ENCODE measurements around the gene PRKD2. TPM values are rescaled to one million over a fixed set of nuclear protein-coding genes. Genes with fewer than 3 reads are reported as not detected.

The PRKD2 gene
- total RNA-seq, 2 experiments from 2014 or later = 78.8 to 84.4 TPM

- H3K27me3 Mint-ChIP-seq = no peaks in the 10 kb centered on the region
Observed at GRCh38 chr19:46753420-46754155, 36.7 kb upstream of the PRKD2 start.

GRCh38 chr19:46748325-46749109, 31.6 kb upstream of the PRKD2 start:
- ChIA-PET POLR2A (no interaction called here), CTCF (interaction anchor here (0.9 to 2.5 kb wide), 12 partner anchors 10 to 219 kb away, joined by 3 to 11 read pairs (median 4); partner anchors contain the start of genes AP2S1 and SLC1A5)
- Mint-ChIP-seq H3K27me3 (no peaks in the 10 kb centered on the region), H3K36me3 (peaks cover 11% of the 10 kb centered on the region), H3K27ac (no peak overlapping the region), H3K4me1 (ENCODE audit: low read depth) (peaks cover 33% of the 10 kb centered on the region), H3K9me3 (no peaks in the 10 kb centered on the region), H3K4me3 (peak overlapping the region; percentile 43)
- intact Hi-C loops (cut with micrococcal nuclease) = loop anchor here (5.0 to 10.0 kb wide), 4 partner anchors 39 to 224 kb away; partner anchors contain the start of genes AP2S1 and SLC1A5
- DNase-seq = peak; percentile 84

More at GRCh38 chr19:46753420-46754155, 36.7 kb upstream of the PRKD2 start:
- intact Hi-C loops (cut with micrococcal nuclease) = no loop called here
- no peak overlapping the region for H3K27ac Mint-ChIP-seq
- H3K4me3 Mint-ChIP-seq = no peak overlapping the region
- H3K4me1 Mint-ChIP-seq (ENCODE audit: low read depth) = peaks cover under 1% of the 10 kb centered on the region
- peak; percentile 83 for DNase-seq
- POLR2A ChIA-PET = interaction anchor here (0.5 to 1.1 kb wide), 2 partner anchors 33 to 80 kb away, joined by 3 to 4 read pairs; no protein-coding TSS in a partner anchor
- CTCF ChIA-PET = interaction anchor here (0.6 to 3.5 kb wide), 40 partner anchors 9 to 316 kb away, joined by 3 to 32 read pairs (median 5); partner anchors contain the start of genes CALM3, FKRP and SLC1A5
- H3K9me3 Mint-ChIP-seq = no peaks in the 10 kb centered on the region
- peaks cover 10% of the 10 kb centered on the region for H3K36me3 Mint-ChIP-seq

DNA sequence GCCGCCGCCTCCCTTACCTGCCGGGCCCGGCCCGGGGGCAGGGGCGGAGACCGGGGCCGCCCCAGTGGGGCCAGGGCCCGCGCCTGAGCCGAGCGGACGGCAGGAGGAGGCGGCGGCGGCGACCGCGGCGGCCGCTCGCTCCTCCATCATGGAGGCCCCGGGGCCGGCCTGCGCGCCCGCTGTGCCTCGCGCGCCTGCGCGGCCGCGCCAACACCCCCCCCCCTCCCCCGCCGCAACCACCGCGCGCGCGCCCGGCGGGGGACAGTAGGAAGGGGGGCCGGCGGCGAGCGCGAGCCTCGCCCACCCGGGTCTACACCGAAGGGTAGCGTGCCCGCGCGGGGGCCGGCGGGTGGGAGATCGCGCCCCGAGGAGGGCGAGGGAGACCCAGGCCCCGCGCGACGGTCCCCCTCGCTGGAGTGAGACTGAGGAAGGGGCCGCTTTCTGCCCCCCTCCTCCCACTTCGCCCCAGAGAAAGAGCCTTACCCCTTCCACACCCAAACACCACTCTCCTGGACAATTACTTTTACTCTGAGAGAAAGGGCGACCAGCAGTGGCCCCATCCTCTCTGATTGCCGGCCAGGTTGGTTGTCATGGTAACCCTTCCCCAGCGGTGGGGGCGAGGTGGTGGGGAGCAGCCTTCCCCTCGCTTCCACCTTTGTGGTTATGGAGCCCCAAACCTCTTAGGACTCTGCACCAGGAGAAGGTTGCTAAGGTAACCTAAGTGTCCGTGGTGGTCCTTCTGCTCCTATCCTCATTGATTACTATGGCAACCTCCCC, 29.6 kb upstream of the PRKD2 start, which contains the start of gene STRN4:
Gene STRN4, minus strand, starts transcription at position 170 of the 777 bp plus-strand sequence. Its CDS starts 20 bp downstream, at position 150.
- intact Hi-C loops (cut with micrococcal nuclease) = loop anchor here (5.0 to 10.0 kb wide), 4 partner anchors 41 to 222 kb away; partner anchors contain the start of genes AP2S1 and SLC1A5
- H3K4me3 Mint-ChIP-seq = peak within 1 kb of the TSS; percentile 94
- no peaks in the 10 kb centered on the region for H3K9me3 Mint-ChIP-seq
- H3K36me3 Mint-ChIP-seq = peaks cover 11% of the 10 kb centered on the region
- no peaks in the 10 kb centered on the region for H3K27me3 Mint-ChIP-seq
- H3K4me1 Mint-ChIP-seq (ENCODE audit: low read depth) = peaks cover 49% of the 10 kb centered on the region
- DNase-seq = peak; percentile 66
- CTCF ChIA-PET = interaction anchor here (1.0 to 3.1 kb wide), 2 partner anchors 7 to 12 kb away, joined by 4 to 16 read pairs; no protein-coding TSS in a partner anchor
- peak within 1 kb of the TSS; percentile 83 for H3K27ac Mint-ChIP-seq
- POLR2A ChIA-PET = interaction anchor here (1.2 kb wide), 2 partner anchors 42 to 146 kb away, joined by 3 to 6 read pairs; partner anchors contain the start of genes CALM3 and SLC1A5

DNA sequence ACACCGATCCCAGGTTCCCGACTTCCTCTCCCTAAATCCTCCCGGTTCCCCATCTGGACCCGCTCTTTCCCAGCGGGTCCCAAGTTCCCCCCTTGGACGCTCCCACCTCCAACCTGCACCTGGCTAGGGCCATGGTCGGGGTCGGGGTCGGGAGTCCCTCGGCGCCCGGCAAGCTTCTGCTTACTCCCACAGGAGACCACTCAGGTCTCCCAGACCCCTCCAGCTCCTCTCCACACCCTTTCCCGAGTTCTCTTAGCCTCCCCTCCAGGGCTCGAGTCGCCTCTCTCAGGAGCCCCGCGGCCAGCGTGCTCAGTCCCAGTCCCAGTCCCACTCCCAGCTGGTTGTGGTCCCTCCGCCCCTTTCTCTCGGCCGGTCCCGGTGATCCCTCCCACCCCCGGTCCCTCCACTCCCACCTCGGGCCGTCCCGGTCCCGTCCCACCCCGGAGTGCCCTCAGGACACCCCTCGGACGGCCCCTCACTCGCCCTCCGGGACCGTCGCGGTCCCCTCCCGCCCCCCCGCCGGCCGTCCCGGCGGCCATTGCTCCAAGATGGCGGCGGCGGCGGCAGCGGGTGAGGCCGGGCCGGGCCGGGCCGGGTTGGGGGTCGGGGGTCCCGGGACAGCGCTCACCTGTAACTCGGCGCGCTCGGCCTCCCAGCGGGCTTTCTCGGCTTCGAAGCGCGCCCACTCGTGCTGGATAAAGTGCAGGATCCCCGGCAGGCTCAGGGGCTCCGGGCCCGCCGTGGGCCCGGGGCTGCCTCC, 28.8 kb upstream of the PRKD2 start, which contains the start of gene FKRP:
Gene FKRP, plus strand, starts transcription at position 537 of the 760 bp plus-strand sequence. CDS start 9,394 bp downstream, outside the sequence.
- CTCF ChIA-PET = interaction anchor here (0.7 to 3.1 kb wide), 5 partner anchors 8 to 95 kb away, joined by 3 to 16 read pairs (median 3); no protein-coding TSS in a partner anchor
- peaks cover 54% of the 10 kb centered on the region for H3K4me1 Mint-ChIP-seq (ENCODE audit: low read depth)
- peak within 1 kb of the TSS; percentile 94 for H3K4me3 Mint-ChIP-seq
- H3K27ac Mint-ChIP-seq = peak within 1 kb of the TSS; percentile 83
- POLR2A ChIA-PET = interaction anchor here (1.2 kb wide), 2 partner anchors 42 to 145 kb away, joined by 3 to 6 read pairs; partner anchors contain the start of genes CALM3 and SLC1A5
- no peaks in the 10 kb centered on the region for H3K27me3 Mint-ChIP-seq
- DNase-seq = peak; percentile 38
- peaks cover 11% of the 10 kb centered on the region for H3K36me3 Mint-ChIP-seq
- intact Hi-C loops (cut with micrococcal nuclease) = loop anchor here (5.0 to 10.0 kb wide), 4 partner anchors 42 to 221 kb away; partner anchors contain the start of genes AP2S1 and SLC1A5
- no peaks in the 10 kb centered on the region for H3K9me3 Mint-ChIP-seq

DNA sequence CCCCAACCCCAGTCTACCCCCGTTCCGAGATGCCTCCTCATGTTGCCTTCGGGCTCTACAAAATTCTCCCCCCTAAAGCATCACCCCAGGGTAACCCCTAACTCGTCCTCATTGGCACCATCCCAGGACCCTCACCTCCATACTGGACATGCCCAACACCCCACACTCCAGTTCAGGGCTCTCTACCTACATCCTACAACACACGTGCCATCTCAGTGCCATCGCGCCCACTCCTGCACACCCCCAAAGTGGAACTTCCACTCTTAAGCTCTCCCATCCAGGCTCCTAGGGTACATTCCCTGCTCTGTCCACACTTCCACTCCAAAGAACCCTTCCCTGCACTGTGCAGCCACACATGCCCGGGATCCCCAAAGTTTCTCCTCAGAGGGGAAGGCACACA, 28.1 kb upstream of the PRKD2 start:
- H3K36me3 Mint-ChIP-seq = peaks cover 9% of the 10 kb centered on the region
- no peak for DNase-seq
- ChIA-PET CTCF (interaction anchor here (0.7 to 3.1 kb wide), 5 partner anchors 9 to 96 kb away, joined by 3 to 16 read pairs (median 3); no protein-coding TSS in a partner anchor), POLR2A (interaction anchor here (1.2 kb wide), 2 partner anchors 43 to 144 kb away, joined by 3 to 6 read pairs; partner anchors contain the start of genes CALM3 and SLC1A5)
- H3K27me3 Mint-ChIP-seq = no peaks in the 10 kb centered on the region
- H3K4me1 Mint-ChIP-seq (ENCODE audit: low read depth) = peaks cover 60% of the 10 kb centered on the region
- peak overlapping the region; percentile 83 for H3K27ac Mint-ChIP-seq
- peak overlapping the region; percentile 94 for H3K4me3 Mint-ChIP-seq
- no peaks in the 10 kb centered on the region for H3K9me3 Mint-ChIP-seq
- intact Hi-C loops (cut with micrococcal nuclease) = loop anchor here (5.0 to 10.0 kb wide), 4 partner anchors 42 to 220 kb away; partner anchors contain the start of genes AP2S1 and SLC1A5

GRCh38 chr19:46744005-46744691, 27.2 kb upstream of the PRKD2 start:
- Mint-ChIP-seq H3K4me3 (peak overlapping the region; percentile 94), H3K4me1 (ENCODE audit: low read depth) (peaks cover 60% of the 10 kb centered on the region), H3K36me3 (peaks cover 8% of the 10 kb centered on the region), H3K9me3 (no peaks in the 10 kb centered on the region), H3K27ac (no peak overlapping the region), H3K27me3 (no peaks in the 10 kb centered on the region)
- intact Hi-C loops (cut with micrococcal nuclease) = loop anchor here (10.0 kb wide), 1 partner anchor 219 kb away; no protein-coding TSS in a partner anchor
- CTCF ChIA-PET = interaction anchor here (1.4 to 3.1 kb wide), 4 partner anchors 10 to 23 kb away, joined by 3 to 16 read pairs (median 8); no protein-coding TSS in a partner anchor
- no peak for DNase-seq
- POLR2A ChIA-PET = no interaction called here

GRCh38 chr19:46742926-46743480, 26.1 kb upstream of the PRKD2 start:
- H3K4me1 Mint-ChIP-seq (ENCODE audit: low read depth) = peaks cover 55% of the 10 kb centered on the region
- ChIA-PET POLR2A (no interaction called here), CTCF (interaction anchor here (1.5 to 3.1 kb wide), 4 partner anchors 11 to 98 kb away, joined by 5 to 23 read pairs (median 12); no protein-coding TSS in a partner anchor)
- no peak overlapping the region for H3K27ac Mint-ChIP-seq
- intact Hi-C loops (cut with micrococcal nuclease) = loop anchor here (10.0 kb wide), 1 partner anchor 218 kb away; no protein-coding TSS in a partner anchor
- H3K9me3 Mint-ChIP-seq = no peaks in the 10 kb centered on the region
- DNase-seq = no peak
- H3K27me3 Mint-ChIP-seq = no peaks in the 10 kb centered on the region
- peaks cover 11% of the 10 kb centered on the region for H3K36me3 Mint-ChIP-seq
- no peak overlapping the region for H3K4me3 Mint-ChIP-seq

DNA sequence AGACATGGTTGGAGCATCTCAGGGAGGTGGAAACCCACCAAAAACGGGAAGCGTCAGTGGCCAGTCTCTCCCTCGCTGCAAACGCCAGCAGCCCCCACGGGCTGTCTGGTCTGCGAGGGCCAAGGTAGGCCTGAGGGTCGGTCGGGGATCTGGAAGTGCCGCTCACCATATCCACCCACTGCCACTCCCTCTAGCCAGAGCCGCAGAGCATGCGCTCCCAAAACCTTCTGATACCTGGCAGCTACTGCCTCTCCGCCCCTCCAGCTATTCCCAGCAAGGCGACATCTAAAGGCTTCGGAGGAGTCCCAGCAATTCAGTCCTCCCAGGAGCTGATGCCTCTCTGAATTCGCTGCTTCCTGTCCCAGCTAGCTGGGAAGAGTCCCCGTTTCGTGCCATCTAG, 24.5 kb upstream of the PRKD2 start:
- DNase-seq = no peak
- Mint-ChIP-seq H3K27ac (no peak overlapping the region), H3K4me1 (ENCODE audit: low read depth) (peaks cover 45% of the 10 kb centered on the region), H3K4me3 (no peak overlapping the region), H3K36me3 (peaks cover 16% of the 10 kb centered on the region), H3K9me3 (no peaks in the 10 kb centered on the region), H3K27me3 (no peaks in the 10 kb centered on the region)
- ChIA-PET CTCF (interaction anchor here (0.9 to 3.1 kb wide), 7 partner anchors 12 to 211 kb away, joined by 3 to 23 read pairs (median 5); no protein-coding TSS in a partner anchor), POLR2A (no interaction called here)
- intact Hi-C loops (cut with micrococcal nuclease) = loop anchor here (10.0 kb wide), 1 partner anchor 217 kb away; no protein-coding TSS in a partner anchor

GRCh38 chr19:46739290-46739771, 22.4 kb upstream of the PRKD2 start:
- no peaks in the 10 kb centered on the region for H3K27me3 Mint-ChIP-seq
- H3K27ac Mint-ChIP-seq = no peak overlapping the region
- DNase-seq = no peak

More at GRCh38 chr19:46739290-46739771, 22.4 kb upstream of the PRKD2 start:
- Mint-ChIP-seq H3K9me3 (no peaks in the 10 kb centered on the region), H3K4me3 (no peak overlapping the region), H3K36me3 (peaks cover 9% of the 10 kb centered on the region), H3K4me1 (ENCODE audit: low read depth) (peaks cover 32% of the 10 kb centered on the region)
- intact Hi-C loops (cut with micrococcal nuclease) = no loop called here
- ChIA-PET POLR2A (no interaction called here), CTCF (interaction anchor here (1.2 to 3.1 kb wide), 3 partner anchors 11 to 34 kb away, joined by 3 to 18 read pairs (median 5); no protein-coding TSS in a partner anchor)
